DMS 273 (cell line): ENCODE results near the gene SLA2.
"Not testable (repeated sequence)": the region's sequence is repeated elsewhere in the genome, so short reads cannot be mapped to it uniquely, and the experiment has no call there.

Experiments used
- DNase-seq: peaks from one replicate; lab custom pipeline; 2025; ENCODE audit not compliant: unreplicated experiment; lab: John Stamatoyannopoulos, UW

SLA2 gene

DNA sequence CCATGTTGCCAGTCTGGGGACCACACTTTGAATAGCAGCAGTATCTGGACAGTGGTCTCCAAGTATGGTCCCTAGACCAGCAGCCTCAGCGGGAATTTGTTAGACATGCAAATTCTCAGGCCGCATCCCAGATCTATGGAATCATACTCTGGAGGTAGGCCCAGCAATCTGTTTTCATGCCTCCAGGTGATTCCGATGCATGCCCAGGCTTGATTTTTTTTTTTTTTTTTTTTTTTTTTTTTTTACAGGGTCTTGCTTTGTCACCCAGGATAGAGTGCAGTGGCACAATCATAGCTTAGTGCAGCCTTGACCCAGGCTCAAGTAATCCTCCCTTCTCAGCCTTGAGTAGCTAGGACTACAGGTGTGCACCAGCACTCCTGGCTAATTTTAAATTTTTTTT lies 682 bp upstream of the SLA2 start:
- no peak for DNase-seq

DNA sequence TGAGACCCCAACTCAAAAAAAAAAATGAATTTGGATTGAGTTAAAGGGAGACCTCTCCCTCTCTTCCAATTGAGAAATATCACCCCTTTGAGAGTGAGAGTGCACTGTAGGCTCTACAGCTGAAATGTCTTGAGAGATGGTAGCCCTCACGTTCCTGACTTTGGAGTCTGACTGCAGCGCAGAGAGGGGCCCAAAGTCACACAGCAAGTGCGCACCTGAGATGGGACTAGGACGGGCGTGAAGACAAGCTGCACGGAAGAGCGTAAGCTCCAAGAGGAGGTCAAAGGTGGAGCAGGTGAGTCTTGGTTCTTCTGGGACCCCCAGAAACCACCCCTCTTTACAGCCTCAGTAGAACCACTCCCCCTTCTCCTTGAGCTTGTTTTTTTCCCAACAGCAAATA lies 643 bp downstream of the SLA2 start:
- no peak for DNase-seq

DNA sequence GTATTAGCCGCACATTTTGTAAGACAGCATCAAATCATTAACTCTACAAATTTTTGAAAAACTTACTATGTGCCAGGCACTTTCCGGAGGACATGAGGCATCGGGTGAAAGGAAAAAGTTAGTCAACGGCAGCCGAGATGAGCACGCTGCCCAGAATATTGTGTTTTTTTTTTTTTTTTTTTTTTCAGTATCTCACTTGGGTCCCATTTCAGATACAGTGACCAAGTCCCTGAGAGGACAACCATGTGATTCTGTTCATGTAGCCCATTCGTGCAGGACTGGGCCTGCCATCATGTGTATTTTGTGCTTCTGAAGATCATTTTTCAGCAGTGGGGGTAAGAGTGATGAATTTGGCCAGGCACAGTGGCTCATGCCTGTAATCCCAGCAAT lies 1.3 kb downstream of the SLA2 start:
- DNase-seq: no peak

DNA sequence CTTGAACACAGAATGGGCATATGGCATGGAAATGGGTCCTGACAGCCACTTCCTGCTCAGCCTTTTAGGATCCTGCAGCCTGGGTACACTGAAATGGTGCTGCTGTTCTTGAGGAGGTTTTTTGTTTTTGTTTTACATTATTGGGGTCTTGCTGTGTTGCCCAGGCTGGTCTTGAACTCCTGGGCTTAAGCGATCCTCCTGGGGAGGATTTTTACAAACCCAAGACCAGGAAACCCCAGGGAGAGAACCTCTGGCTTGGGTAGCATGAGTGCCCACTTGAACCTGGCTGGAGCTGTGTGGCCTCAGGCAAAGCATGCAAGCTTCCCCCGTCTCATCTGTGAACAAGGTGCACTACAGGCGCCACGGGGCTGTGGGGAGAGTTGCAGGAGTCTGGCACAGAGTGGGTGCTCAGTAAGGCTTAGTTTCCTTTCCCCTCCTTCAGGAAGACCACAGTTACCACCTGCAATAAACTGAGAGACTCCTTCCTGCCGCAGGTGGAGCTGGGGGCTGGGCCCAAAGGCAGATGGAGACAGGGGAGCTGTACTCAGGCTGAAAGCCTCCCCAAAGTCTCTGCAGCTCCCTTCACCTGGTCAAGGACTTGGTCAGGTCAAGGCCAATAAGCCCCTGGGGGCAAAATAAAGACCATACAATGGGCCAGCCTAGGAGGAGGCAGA lies 1.8 kb downstream of the SLA2 start:
- no peak for DNase-seq

DNA sequence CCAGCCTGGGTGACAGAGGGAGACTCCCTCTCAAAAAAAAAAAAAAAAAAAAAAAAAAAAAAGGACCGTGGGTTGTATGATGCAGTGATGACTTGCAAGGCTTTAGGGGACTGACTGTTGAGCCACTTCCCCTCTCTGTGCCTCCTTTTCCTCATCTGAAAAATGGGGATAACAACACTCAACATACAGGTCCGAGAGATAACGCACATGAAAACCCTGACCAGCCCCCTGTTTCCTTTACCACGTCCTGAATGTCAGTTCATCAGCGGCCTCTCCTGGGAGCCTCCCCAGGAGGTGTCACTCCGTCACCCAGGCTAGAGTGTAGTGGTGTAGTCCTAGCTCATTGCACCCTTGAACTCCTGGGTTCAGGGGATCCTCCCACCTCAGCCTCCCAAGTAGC lies 3.9 kb downstream of the SLA2 start:
- DNase-seq: no peak

DNA sequence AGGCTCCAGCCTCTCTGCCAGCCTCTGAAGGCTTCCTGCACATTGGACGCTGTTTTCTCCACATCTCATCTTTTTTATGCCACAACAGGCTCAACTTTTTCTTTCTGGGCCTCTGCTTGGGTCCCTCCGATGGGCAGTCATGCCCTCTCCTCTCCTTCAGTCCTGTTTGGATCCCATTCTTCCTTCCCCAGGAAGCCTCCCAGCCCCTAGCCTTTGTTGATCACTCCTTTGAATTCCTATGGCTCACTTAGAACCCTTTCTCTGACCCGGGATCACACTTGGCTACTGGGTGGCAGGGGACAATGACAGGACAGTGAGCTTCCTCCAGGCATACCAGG lies 4.5 kb downstream of the SLA2 start:
- no peak for DNase-seq

DNA sequence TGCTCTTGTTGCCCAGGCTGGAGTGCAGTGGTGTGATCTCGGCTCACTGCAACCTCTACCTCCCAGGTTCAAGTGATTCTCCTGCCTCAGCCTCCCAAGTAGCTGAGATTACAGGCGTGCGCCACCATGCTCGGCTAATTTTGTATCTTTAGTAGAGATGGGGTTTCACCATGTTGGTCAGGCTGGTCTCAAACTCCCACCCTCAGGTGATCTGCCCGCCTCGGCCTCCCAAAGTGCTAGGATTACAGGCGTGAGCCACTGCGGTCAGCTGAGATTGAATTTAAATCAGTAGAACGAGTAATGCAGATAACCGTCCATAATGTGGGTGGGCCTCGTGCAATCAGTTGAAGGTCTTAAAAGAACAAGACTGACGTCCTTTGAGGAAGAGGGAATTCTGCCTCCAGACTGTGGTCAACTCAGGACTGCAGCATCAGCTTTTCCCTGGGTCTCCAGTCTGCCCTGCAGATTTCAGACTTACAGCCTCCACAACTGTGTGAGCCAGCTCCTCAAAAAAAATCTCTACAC lies 7.1 kb downstream of the SLA2 start:
- DNase-seq: not testable (repeated sequence)

DNA sequence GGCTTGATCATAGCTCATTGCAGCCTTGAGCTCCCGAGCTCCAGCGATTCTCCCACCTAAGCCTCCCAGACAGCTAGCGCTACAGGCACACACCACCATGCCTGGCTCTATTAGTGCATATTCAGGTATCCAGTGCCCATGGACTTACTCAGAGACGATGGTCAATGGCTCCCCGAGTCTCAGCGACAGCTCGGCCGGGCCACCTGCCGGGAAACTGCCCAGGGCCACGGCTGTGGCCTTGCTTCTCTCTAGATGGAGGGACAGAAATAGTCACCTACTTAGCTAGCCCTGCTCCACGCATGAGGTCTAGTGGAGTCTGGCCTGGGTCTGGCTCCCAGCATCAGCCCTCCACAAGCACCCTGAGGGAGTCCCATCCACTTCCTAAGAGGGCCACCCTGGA lies 11.7 kb downstream of the SLA2 start:
- no peak for DNase-seq

DNA sequence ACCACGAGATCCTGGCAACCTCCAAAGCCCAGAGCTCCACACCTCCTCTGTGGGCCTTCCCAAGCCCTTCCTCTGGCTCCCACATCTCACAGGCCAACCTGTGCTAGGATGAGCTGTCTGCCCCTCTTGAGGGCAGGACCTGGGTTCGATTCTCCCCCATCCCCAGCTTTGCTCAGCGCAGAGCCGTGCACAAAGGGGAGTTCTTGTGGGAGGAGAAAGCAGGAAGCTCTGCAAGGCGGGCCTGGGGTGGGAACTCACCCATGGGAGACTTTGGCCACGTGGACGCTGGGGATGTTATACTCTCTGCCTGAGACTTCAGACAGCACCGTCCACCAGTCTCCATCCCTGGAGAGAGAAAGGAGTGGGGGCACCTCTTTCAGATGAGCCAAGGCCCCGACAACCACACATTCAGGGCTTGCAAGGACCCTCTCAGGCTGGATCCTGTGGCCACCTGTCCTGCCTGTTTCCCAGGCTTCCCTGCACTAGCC lies 12.7 kb downstream of the SLA2 start:
- DNase-seq: no peak

DNA sequence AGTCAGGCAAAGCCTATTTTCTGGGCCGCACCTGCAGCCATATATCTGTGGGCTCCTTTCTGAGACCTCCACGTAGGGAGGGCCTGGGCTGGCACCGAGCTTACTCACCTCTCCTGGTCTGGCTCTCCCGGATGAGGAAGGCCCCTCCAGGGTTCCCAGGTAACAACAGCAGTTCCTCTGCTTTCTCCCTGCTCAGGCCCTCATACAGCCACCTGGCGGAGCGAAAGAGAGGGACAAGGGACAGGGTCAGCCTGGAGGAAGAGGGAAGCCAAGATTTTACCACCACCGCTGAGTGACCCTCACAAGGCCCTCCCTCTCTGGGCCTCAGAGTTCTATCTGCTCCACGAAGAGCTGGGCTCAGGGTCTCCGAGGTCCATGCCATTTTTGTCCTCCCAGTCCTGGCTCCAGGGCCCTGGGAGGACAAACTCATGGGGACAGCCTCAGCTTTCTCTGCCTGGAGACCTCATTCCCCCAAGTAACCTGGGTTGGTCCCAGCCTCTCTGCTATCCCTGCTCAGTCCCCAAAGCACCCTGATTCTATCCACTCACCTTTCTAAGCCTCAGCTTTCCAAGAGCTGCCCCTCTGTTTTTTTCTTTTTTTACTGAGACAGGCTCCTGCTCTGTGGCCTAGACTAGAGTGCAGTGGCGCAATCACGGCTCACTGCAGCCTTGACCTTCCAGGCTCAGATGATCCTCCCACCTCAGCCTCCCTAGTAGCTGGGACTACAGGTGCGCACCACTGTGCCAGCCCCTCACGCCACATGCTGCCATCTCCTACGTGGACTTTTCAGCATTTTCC lies 13.3 kb downstream of the SLA2 start:
- DNase-seq: no peak

DNA sequence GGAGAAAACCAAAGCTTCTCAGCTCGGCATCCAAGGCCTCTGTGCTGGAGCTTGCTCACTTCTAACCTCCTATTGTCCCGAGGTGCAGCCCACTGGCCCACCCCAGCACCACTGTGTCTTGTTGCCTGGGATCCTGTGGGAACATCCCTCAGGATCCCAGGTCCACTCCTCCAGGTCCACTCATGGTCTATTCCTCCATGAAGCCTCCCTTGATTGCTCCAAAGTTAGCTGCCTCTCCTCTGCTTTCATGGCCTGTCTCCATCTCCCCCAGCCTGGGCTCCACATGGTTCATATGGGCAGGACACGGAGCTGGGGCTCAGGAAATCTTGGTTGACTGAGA lies 13.9 kb downstream of the SLA2 start:
- DNase-seq: no peak

DNA sequence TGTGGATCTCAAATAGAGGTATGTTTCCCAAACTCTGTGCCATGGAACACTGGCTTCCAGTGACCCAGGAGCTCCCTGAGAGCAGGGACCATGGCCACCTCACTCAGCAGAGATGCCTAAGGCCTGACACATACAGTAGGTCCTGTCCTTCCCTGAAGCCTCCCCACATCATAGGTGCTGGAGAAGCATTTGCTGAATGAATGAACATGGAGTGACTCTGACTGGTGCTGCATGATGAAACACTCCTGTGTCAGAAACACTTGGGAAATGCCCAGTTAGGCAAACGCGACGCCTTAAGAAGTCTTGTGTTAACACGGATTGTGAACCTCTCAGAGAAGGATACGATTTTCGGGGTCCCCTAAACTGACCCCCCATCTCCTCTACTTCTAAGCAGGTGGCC lies 14.3 kb downstream of the SLA2 start:
- DNase-seq: no peak

DNA sequence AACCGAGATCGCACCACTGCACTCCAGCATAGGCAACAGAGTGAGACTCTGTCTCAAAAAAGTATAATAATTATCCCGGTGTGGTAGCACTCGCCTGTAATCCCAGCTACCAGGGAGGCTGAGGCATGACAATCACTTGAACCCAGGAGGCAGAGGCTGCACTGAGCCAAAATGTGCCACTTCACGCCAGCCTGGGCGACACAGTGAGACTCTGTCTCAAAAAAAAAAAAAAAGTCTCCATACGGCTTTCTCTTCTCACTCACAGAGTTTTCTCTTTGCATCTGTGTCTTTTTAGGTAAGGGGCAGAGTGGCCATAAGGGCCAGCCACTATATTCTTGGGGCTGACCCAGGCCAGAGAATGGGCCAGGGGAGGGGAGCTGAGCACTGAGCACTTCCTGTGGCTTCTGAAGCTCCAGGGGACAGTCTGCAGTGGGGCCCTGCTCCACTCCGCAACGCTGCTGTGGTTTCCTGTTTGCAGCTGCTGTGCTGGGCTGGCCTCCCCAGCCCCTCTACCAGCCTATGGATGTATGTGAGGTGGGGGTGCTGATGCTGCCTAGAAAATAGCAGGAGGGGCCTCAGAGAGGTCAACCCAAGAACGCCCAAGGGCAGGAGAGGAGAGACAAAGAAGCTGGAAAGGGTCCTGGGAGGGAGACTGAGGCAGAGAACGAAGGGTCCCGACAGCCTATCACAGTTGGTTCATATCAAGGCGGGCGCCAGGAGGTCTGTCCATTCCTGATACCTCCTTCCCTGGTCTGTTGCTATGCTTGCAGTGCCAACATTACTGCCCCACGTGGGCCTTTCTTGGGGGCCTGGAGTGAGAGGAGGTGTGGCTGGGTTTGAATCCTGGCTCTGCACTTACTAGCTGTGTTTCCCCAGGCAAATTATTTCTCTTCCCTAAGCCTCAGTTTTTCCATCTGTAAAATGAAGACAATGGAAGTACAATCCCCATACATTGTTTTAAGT lies 16.0 kb downstream of the SLA2 start:
- no peak for DNase-seq

DNA sequence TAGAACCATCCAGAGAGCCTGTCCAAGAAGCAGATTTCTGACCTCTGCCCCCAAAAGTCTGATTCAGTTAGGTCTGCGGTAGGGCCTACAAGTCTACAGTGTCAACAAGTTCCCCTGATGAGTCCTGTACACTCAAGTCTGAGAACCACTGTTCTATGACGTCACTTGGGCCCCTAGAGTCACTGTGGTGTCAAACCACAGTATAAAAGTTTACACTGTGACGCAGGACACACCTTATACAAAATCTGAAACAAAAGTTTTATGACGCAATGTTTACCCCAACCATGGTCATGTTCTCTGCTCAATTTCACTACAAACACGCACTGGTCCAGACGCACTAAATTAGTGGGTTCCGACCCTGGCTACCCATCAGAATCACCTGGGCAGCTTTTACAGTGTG lies 17.9 kb downstream of the SLA2 start:
- no peak for DNase-seq

DNA sequence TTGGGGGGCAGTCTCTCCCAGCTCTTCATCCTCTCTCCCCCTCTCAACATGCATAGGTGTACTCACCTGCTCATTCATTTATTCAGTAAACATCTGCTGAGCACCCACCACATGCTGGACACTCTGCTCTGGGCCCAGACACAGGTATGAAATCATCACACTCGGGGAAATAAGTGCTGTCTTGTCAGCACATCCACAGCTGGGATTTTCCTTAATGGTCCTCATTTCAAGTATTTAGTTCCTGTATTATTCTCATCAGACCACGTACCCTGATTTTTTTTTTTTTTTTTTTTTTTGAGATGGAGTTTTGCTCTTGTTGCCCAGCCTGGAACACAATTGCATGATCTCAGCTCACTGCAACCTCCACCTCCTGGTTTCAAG lies 21.1 kb downstream of the SLA2 start:
- no peak for DNase-seq

DNA sequence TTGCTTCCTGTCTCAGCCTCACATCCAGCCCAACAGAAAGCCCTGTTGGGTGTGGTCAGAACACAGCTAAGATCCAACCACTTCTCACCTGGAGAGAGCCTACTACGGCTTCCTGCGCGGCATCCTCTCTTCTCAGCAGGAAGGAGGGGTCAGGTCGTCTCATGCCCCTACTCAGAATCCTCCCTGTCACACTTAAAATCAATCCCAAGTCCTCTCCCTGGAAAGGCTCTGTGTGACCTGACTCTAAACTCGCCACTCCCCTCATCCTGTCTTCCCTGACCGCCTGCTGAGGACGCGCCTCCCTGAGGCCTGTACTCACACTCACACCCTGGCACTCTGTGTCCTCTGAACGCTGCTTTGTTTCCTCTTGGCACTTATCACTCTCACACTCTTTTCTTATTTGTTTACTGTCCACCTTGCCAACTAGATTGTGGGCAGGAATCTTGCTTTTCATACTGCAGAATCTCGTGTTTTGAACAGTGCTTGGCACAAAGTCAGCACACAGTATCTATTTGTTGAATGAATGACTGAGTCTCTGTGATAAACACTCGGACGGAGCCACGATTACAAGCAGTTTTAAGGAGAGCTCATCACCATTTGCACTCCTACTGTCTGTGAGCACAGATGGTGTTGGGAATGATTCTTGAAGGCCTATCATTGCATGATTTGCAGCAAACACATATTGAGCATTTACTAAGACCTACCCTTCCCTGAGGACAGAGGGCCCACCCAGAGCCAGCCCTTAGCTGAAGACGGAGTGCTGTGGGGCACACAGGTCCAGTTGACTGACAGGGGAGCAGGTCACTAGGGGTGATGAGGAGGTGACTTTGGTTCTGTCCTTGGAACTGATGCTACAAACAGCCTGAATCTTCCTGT lies 21.7 kb downstream of the SLA2 start:
- DNase-seq: no peak

DNA sequence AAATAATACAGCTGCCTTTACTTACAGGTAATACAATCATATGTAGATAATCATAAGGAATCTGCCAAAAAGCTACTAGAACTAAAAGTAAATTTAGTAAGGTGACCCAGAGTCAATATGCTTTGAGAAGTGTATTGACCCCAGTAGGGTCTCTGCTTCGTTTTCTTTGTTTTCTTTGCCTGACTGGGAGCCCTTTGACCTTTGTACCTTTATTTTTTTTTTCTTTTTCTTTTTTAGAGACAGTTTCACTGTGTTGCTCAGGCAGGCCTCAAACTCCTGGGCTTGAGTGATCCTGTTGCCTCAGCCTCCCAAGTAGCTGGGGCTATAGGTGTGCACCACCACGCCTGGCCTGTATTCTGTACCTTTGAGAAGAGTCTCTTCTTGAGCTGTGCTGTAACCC lies 22.6 kb downstream of the SLA2 start:
- no peak for DNase-seq

DNA sequence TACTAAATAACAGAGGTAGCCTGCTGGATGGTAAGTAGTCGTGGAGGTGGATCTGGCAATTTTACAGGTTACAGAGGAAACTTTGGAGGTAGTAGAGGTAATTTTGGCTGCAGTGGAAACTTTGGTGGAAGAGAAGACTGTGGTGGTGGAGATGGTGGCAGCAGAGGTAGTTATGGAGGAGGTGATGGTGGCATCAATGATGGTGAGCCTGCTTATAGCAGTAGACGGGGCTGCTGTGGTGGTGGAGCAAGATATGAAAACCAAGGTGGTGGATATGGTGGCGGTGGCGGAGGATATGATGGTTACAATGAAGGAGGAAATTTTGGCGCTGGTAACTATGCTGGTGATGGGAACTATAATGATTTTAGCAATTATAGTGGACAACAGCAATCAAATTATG lies 25.1 kb downstream of the SLA2 start:
- no peak for DNase-seq

DNA sequence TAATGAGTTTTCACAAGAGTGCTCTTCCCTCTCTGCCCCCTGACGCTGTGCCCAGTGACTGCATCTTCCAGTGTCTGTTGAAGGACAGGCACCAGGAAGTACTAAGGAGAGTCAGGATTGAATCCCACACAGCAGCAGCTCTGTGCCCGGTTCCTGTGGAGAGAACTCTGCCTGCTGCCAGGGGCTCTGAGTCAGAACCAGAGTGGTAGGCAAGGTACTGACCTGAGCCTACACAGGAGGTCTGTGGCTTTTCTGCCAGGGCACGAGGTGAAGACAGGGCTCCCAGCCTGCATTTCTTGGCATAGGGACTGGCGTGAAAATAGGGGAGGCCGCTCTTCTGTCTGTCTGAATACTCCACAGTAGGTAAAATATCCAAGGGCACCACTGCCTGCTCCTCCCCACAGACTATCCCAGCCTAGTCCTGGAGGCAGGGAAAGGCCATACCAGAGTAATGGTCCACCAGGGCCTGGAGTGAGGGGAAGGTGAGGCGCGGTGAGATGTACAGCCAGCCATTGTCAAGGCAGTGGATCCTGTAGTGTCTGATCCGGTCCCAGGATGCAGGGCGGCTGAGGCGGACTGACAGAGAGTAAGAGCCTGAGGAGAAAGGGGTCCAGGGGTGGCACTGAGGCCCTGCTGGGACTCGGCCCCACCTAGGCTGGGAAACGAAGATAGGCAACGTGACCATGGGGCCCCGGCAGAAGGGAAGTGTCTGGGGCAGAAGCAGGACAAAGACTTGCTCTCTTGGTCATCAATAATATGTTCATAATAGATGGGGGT lies 31.0 kb downstream of the SLA2 start:
- DNase-seq: no peak

DNA sequence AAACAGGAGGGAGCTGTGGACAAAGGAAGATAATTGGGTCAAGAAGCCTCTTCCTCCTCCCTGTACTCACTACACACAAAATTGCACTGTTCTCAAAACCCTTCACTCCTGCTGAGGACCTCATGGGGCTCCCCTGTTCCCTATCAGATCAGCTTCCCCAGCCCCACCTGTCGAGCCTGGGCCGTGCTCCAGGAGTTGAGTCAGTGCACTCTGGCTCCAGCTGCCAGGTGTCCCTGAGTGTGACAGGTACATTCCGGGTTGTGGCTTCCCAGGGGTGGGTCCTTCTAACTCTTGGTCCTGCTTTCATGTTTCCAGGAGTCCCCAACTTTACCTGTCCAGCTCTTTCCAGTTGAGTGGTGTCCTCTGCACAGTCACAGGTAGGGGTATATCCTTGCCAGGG lies 32.0 kb downstream of the SLA2 start:
- peak; percentile 52 for DNase-seq
